ENCODE measurements around the gene TRPV5. TPM values are rescaled to one million over a fixed set of nuclear protein-coding genes. Genes with fewer than 3 reads are reported as not detected.
A peak's percentile ranks its signal among the peaks of the same experiment; 100 is the strongest.

The TRPV5 gene
- total RNA-seq, 2 donors from 2014 or later = not detected

GRCh38 chr7:142890874-142891485 lies 42.6 kb downstream of the TRPV5 start:
- no peak for TF ChIP-seq CTCF (IDR thresholded peaks at IDR 0.05)
- TF ChIP-seq POLR2A (IDR thresholded peaks at IDR 0.05) = no peak
- Histone ChIP-seq H3K36me3 (replicated peaks in 1 of 2; ENCODE audit: insufficient read depth in 1 of 2, low read depth in 2 of 2) (no peaks in the 10 kb centered on the region), H3K4me3 (no peak overlapping the region), H3K27me3 (no peaks in the 10 kb centered on the region), H3K27ac (no peak overlapping the region), H3K4me1 (no peaks in the 10 kb centered on the region), H3K9me3 (no peaks in the 10 kb centered on the region)
- no peak for DNase-seq
- intact Hi-C loops (cut with DNase I) = no loop called here
- WGBS, 2 donors = 76% methylated on average over 12 of the region's 12 CpGs
- no peak for ATAC-seq

- no peaks in the 10 kb centered on the region for H3K9me3 ChIP-seq
- 60 to 64% methylated on average over 3 of the region's 3 CpGs for WGBS, 2 donors
- DNase-seq (no peak), ATAC-seq (no peak)
- TF ChIP-seq CTCF (IDR thresholded peaks at IDR 0.05) (no peak), POLR2A (IDR thresholded peaks at IDR 0.05) (no peak)
- no peak overlapping the region for H3K27ac ChIP-seq
- H3K4me3 ChIP-seq = no peak overlapping the region
- intact Hi-C loops (cut with DNase I) = no loop called here
- H3K36me3 ChIP-seq (replicated peaks in 1 of 2; ENCODE audit: insufficient read depth in 1 of 2, low read depth in 2 of 2) = no peaks in the 10 kb centered on the region
- H3K27me3 ChIP-seq = no peaks in the 10 kb centered on the region
- H3K4me1 ChIP-seq = no peaks in the 10 kb centered on the region
Measured at GRCh38 chr7:142889816-142890215, 43.7 kb downstream of the TRPV5 start.

DNA sequence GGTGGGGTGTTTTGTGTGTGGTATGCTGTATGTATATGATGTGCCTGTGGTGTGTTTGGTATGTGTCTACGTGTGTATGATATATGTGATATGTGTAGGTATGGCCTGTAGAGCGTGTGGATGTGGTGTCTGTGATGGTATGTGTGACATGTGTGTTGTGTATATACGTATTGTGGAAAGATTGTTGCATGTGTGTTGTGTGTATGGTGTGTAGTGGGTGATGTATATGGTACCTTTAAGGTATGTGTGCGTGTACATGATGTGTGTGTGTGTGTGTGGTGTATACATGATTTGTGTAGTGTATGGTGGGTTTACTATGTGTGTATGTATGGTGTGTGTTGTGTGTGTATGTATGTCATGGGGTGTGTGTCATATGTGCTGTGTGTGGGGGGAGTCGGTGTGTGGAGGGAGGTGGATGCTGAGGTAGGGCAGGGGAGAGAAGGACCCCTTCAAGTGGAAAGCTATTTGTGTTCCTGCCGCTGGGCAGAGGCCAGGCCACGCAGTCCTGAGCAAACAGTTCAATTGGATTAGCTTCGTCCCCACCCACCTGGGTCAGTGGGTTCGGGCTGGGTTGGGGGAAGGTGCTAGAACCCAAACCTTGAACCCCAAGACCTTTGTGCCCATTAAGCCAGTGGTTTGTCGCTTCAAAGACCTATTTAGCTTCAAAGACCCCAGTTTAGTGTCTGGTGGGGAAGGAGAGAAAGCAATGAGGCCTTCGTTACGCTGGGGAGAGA lies 46.1 kb downstream of the TRPV5 start:
- H3K4me3 ChIP-seq = no peak overlapping the region
- ATAC-seq (no peak), DNase-seq (no peak)
- H3K27me3 ChIP-seq = no peaks in the 10 kb centered on the region
- no peaks in the 10 kb centered on the region for H3K4me1 ChIP-seq
- TF ChIP-seq POLR2A (IDR thresholded peaks at IDR 0.05) = no peak
- TF ChIP-seq CTCF (IDR thresholded peaks at IDR 0.05) = no peak
- H3K9me3 ChIP-seq = no peaks in the 10 kb centered on the region
- intact Hi-C loops (cut with DNase I) = no loop called here
- peak overlapping the region in 1 of 4 donors; percentile 25 for H3K27ac ChIP-seq
- no peaks in the 10 kb centered on the region for H3K36me3 ChIP-seq (replicated peaks in 1 of 2; ENCODE audit: insufficient read depth in 1 of 2, low read depth in 2 of 2)
- 75 to 80% methylated on average over 12 of the region's 12 CpGs for WGBS, 2 donors

- H3K4me1 ChIP-seq = no peaks in the 10 kb centered on the region
- intact Hi-C loops (cut with DNase I) = no loop called here
- no peaks in the 10 kb centered on the region for H3K36me3 ChIP-seq (replicated peaks in 1 of 2; ENCODE audit: insufficient read depth in 1 of 2, low read depth in 2 of 2)
- no peak overlapping the region for H3K4me3 ChIP-seq
- no peaks in the 10 kb centered on the region for H3K27me3 ChIP-seq
- ATAC-seq (no peak), DNase-seq (no peak)
- 64 to 71% methylated on average over 7 of the region's 7 CpGs for WGBS, 2 donors
- H3K9me3 ChIP-seq = no peaks in the 10 kb centered on the region
- no peak for TF ChIP-seq POLR2A (IDR thresholded peaks at IDR 0.05)
- no peak for TF ChIP-seq CTCF (IDR thresholded peaks at IDR 0.05)
- H3K27ac ChIP-seq = peak overlapping the region; percentile 25 to 79 (median 76)
Measured at GRCh38 chr7:142886866-142887265, 46.7 kb downstream of the TRPV5 start.

Measured in body of pancreas (tissue), 4 donors.